ENCODE data around the gene TOLLIP.

GRCh38 chr11:1335264-1335810 lies 25.9 kb upstream of the TOLLIP start:
- TF ChIP-seq EP300 (IDR thresholded peaks at IDR 0.05; ENCODE audit: borderline replicate concordance) (no peak), FOXM1 (IDR thresholded peaks at IDR 0.05; ENCODE audit: borderline replicate concordance, low read depth) (no peak), REST (IDR thresholded peaks at IDR 0.05; ENCODE audit: low read depth) (no peak), TEAD4 (IDR thresholded peaks at IDR 0.05) (no peak), TAF1 (IDR thresholded peaks at IDR 0.05; ENCODE audit: low read depth) (no peak), CEBPB (IDR thresholded peaks at IDR 0.05) (no peak)

Data from Ishikawa (cell line).